Activated T-cell treated with anti-CD3 and anti-CD28 coated beads, Interleukin-2, amount 50 U/mL, for 48 hours (primary cell): ENCODE results near the gene EP300.
"Not testable (repeated sequence)": the region's sequence is repeated elsewhere in the genome, so short reads cannot be mapped to it uniquely, and the experiment has no call there.

Experiments used
- DNase-seq, 2 experiments: peaks; one replicate each; pipeline ENCODE4 v3.0.0-alpha.2; 2020

The EP300 gene

GRCh38 chr22:41085842-41086241 lies 6.5 kb upstream of the EP300 start:
- no peak for DNase-seq

GRCh38 chr22:41091132-41092022 lies 1.0 kb upstream of the EP300 start:
- DNase-seq: peak; percentile 99

- no peak for DNase-seq
Observed at GRCh38 chr22:41092847-41093411, 537 bp downstream of the EP300 start.

GRCh38 chr22:41094041-41094593 lies 1.7 kb downstream of the EP300 start:
- no peak for DNase-seq

- no peak for DNase-seq
Observed at GRCh38 chr22:41096391-41096790, 4.0 kb downstream of the EP300 start.

GRCh38 chr22:41096841-41097240 lies 4.4 kb downstream of the EP300 start:
- DNase-seq: no peak

- no peak for DNase-seq
Observed at GRCh38 chr22:41099036-41099435, 6.6 kb downstream of the EP300 start.

- DNase-seq: no peak
Observed at GRCh38 chr22:41106122-41106968, 14.0 kb downstream of the EP300 start.

- DNase-seq: not testable (repeated sequence)
Observed at GRCh38 chr22:41106969-41107325, 14.6 kb downstream of the EP300 start.

- DNase-seq: no peak
Observed at GRCh38 chr22:41110968-41111367, 18.6 kb downstream of the EP300 start.

GRCh38 chr22:41116342-41116741 lies 23.9 kb downstream of the EP300 start:
- DNase-seq: no peak

- DNase-seq: no peak
Observed at GRCh38 chr22:41117127-41117965, 25.0 kb downstream of the EP300 start.

- no peak for DNase-seq
Observed at GRCh38 chr22:41123151-41123550, 30.8 kb downstream of the EP300 start.

- DNase-seq: no peak
Observed at GRCh38 chr22:41124086-41124485, 31.7 kb downstream of the EP300 start.

- DNase-seq: no peak
Observed at GRCh38 chr22:41127451-41127850, 35.1 kb downstream of the EP300 start.

- DNase-seq: no peak
Observed at GRCh38 chr22:41128606-41129005, 36.2 kb downstream of the EP300 start.

- no peak for DNase-seq
Observed at GRCh38 chr22:41132550-41132949, 40.2 kb downstream of the EP300 start.

- DNase-seq: no peak
Observed at GRCh38 chr22:41140365-41140957, 48.1 kb downstream of the EP300 start.

- not testable (repeated sequence) for DNase-seq
Observed at GRCh38 chr22:41145921-41146320, 53.5 kb downstream of the EP300 start.

- no peak for DNase-seq
Observed at GRCh38 chr22:41146573-41146972, 54.2 kb downstream of the EP300 start.

- DNase-seq: no peak
Observed at GRCh38 chr22:41147722-41148121, 55.3 kb downstream of the EP300 start.

- no peak for DNase-seq
Observed at GRCh38 chr22:41152902-41153301, 60.5 kb downstream of the EP300 start.
